GM12892 (cell line): Measurements from ENCODE around the gene ARHGAP29.

ENCODE experiments used
- POLR2A ChIP-seq: IDR thresholded peaks from 2 replicates; pipeline ENCODE4 v1.6.1; 2011; ENCODE audit warnings: low read depth, low read length, control low read depth
- POLR2AphosphoS5 ChIP-seq: IDR thresholded peaks from 2 replicates; pipeline ENCODE4 v1.6.1; 2011; ENCODE audit warnings: low read depth, low read length, control low read depth

GRCh38 chr1:94228640-94229375 lies 8.6 kb downstream of the ARHGAP29 start:
- TF ChIP-seq POLR2A (no peak), POLR2AphosphoS5 (no peak)
